ENCODE results near the gene FAM174A. TPM values are rescaled to one million over a fixed set of nuclear protein-coding genes. Genes with fewer than 3 reads are reported as not detected.

FAM174A gene
- total and polyA plus RNA-seq, 8 donors = 17.4 to 25.8 (median 22.5) TPM

DNA sequence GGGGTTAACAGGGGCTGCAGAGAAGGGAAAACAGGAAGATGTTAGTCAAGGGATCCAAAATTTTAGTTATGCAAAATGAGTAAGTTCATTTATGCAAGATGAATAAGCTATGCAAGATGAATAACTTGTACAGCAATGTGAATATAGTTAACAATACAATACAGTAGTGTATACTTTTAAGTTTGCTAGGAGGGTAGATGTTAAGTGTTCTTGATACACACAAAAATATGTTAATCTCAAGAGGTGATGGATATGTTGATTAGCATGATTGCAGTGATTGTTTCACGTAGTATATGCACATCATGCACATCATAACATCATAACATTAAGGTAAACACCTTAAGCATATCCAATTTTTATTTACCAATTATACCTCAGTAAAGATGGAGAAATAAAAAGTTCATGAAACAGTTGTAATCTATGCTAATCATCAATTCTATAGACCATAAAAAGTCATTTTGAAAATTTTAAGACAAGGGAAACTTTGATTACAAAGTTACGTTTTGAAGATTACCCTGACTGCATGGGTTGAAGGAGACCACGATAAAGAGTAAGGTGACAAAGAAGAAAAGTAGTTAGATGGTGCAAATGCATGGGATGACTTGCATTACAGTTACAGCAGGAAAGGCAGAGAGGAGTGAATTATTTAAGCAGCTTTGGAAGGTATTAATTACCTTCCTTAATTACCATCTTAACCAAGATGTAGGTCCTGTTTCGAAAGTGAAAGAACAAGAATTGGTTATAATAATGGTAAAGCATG lies 31.4 kb downstream of the FAM174A start:
- H3K9me3 ChIP-seq = no peaks in the 10 kb centered on the region
- intact Hi-C loops (cut with DNase I) = no loop called here

GRCh38 chr5:100574716-100575115 lies 39.5 kb downstream of the FAM174A start:
- ATAC-seq = no peak
- H3K27me3 ChIP-seq = no peaks in the 10 kb centered on the region
- no peaks in the 10 kb centered on the region for H3K36me3 ChIP-seq
- no peaks in the 10 kb centered on the region for H3K9me3 ChIP-seq
- intact Hi-C loops (cut with DNase I) = no loop called here
- H3K27ac ChIP-seq = no peak overlapping the region
- no peaks in the 10 kb centered on the region for H3K4me1 ChIP-seq
- DNase-seq = no peak
- TF ChIP-seq CTCF (IDR thresholded peaks at IDR 0.05) = no peak
- no peak overlapping the region for H3K4me3 ChIP-seq

More for the DNA sequence above, 31.4 kb downstream of the FAM174A start:
- ATAC-seq (no peak), DNase-seq (no peak)
- no peak for TF ChIP-seq CTCF (IDR thresholded peaks at IDR 0.05)
- Histone ChIP-seq H3K4me3 (no peak overlapping the region), H3K36me3 (no peaks in the 10 kb centered on the region), H3K27me3 (no peaks in the 10 kb centered on the region), H3K27ac (no peak overlapping the region), H3K4me1 (no peaks in the 10 kb centered on the region)

GRCh38 chr5:100575815-100576214 lies 40.6 kb downstream of the FAM174A start:
- Histone ChIP-seq H3K4me1 (no peaks in the 10 kb centered on the region), H3K27ac (peak overlapping the region in 1 of 2 donors; percentile 31), H3K36me3 (no peaks in the 10 kb centered on the region), H3K9me3 (no peaks in the 10 kb centered on the region), H3K27me3 (no peaks in the 10 kb centered on the region), H3K4me3 (no peak overlapping the region)
- DNase-seq = no peak
- intact Hi-C loops (cut with DNase I) = no loop called here
- ATAC-seq = no peak
- TF ChIP-seq CTCF (IDR thresholded peaks at IDR 0.05) = no peak

- peak overlapping the region in 1 of 2 donors; percentile 31 for H3K27ac ChIP-seq
- intact Hi-C loops (cut with DNase I) = no loop called here
- ATAC-seq = no peak
These were observed 41.1 kb downstream of the FAM174A start for GRCh38 chr5:100576217-100576751.

More at GRCh38 chr5:100576217-100576751, 41.1 kb downstream of the FAM174A start:
- TF ChIP-seq CTCF (IDR thresholded peaks at IDR 0.05) = no peak
- no peak for DNase-seq
- no peaks in the 10 kb centered on the region for H3K9me3 ChIP-seq
- no peak overlapping the region for H3K4me3 ChIP-seq
- no peaks in the 10 kb centered on the region for H3K36me3 ChIP-seq
- no peaks in the 10 kb centered on the region for H3K27me3 ChIP-seq
- no peaks in the 10 kb centered on the region for H3K4me1 ChIP-seq
